GM19035 (cell line): ENCODE results near the gene LINGO3.

Source experiments
- ATAC-seq: cut with Tn5 transposase; IDR thresholded peaks from one replicate; pipeline ENCODE4 v1.9.1; 2021; ENCODE audit not compliant: unreplicated experiment

LINGO3 gene

GRCh38 chr19:2340496-2341243, 32.7 kb upstream of the LINGO3 start:
- ATAC-seq = no peak

- ATAC-seq = no peak
Observed at GRCh38 chr19:2339644-2340310, 31.8 kb upstream of the LINGO3 start.

GRCh38 chr19:2338751-2339643, 31.0 kb upstream of the LINGO3 start:
- ATAC-seq = no peak

- ATAC-seq = no peak
Observed at GRCh38 chr19:2338055-2338615, 30.2 kb upstream of the LINGO3 start.

GRCh38 chr19:2337329-2337707, 29.4 kb upstream of the LINGO3 start:
- no peak for ATAC-seq

- no peak for ATAC-seq
Observed at GRCh38 chr19:2336528-2337328, 28.8 kb upstream of the LINGO3 start.

- ATAC-seq = no peak
Observed at GRCh38 chr19:2335848-2336247, 27.9 kb upstream of the LINGO3 start.

GRCh38 chr19:2334986-2335846, 27.3 kb upstream of the LINGO3 start:
- no peak for ATAC-seq

- no peak for ATAC-seq
Observed at GRCh38 chr19:2334426-2334825, 26.5 kb upstream of the LINGO3 start.

GRCh38 chr19:2333807-2334211, 25.9 kb upstream of the LINGO3 start:
- no peak for ATAC-seq

GRCh38 chr19:2333027-2333806, 25.3 kb upstream of the LINGO3 start:
- ATAC-seq = no peak

GRCh38 chr19:2332341-2333026, 24.5 kb upstream of the LINGO3 start:
- ATAC-seq = no peak

- ATAC-seq = no peak
Observed at GRCh38 chr19:2331601-2332246, 23.8 kb upstream of the LINGO3 start.

- no peak for ATAC-seq
Observed at GRCh38 chr19:2330632-2331284, 22.8 kb upstream of the LINGO3 start.

- no peak for ATAC-seq
Observed at GRCh38 chr19:2330255-2330631, 22.3 kb upstream of the LINGO3 start.

GRCh38 chr19:2329501-2329916, 21.6 kb upstream of the LINGO3 start:
- no peak for ATAC-seq

- ATAC-seq = no peak
Observed at GRCh38 chr19:2329149-2329478, 21.2 kb upstream of the LINGO3 start.
